ENCODE measurements around the gene SLC6A9.

DNA sequence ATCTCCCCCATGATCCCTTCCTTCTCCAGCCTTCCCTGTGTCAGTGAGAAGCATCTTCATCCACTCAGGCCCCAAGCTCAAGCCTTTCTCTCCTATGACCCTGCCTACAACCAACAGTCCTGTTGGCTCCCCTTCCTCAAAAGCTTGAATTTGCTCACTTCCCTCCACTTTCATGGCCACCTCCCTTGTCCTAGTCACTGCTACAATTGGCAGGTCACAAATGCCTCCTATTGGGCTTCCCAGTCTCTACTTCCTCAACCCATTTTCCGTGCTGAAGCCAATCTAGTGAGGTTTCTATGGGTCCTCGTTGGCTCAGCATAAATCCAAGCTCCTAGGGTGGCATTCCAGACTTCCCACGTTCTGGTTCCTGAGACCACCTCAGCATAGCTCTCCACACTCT lies 40.2 kb upstream of the SLC6A9 start:
- TF ChIP-seq POLR2A (IDR thresholded peaks at IDR 0.05): no peak
- TF ChIP-seq, protein P1, sequence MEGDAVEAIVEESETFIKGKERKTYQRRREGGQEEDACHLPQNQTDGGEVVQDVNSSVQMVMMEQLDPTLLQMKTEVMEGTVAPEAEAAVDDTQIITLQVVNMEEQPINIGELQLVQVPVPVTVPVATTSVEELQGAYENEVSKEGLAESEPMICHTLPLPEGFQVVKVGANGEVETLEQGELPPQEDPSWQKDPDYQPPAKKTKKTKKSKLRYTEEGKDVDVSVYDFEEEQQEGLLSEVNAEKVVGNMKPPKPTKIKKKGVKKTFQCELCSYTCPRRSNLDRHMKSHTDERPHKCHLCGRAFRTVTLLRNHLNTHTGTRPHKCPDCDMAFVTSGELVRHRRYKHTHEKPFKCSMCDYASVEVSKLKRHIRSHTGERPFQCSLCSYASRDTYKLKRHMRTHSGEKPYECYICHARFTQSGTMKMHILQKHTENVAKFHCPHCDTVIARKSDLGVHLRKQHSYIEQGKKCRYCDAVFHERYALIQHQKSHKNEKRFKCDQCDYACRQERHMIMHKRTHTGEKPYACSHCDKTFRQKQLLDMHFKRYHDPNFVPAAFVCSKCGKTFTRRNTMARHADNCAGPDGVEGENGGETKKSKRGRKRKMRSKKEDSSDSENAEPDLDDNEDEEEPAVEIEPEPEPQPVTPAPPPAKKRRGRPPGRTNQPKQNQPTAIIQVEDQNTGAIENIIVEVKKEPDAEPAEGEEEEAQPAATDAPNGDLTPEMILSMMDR (IDR thresholded peaks at IDR 0.05): no peak

All from adrenal gland (tissue), 5 donors.